Cerebellar nuclear complex (tissue), 1 donor: Measurements from ENCODE around the gene CPLANE1.

Experiments used
- DNase-seq, 2 experiments: peaks; one replicate each; lab custom pipeline; 2025; lab: John Stamatoyannopoulos, UW

The CPLANE1 gene

GRCh38 chr5:37064442-37064841 is 184.7 kb downstream of the CPLANE1 start:
- DNase-seq, result no peak

GRCh38 chr5:37063739-37064138 is 185.4 kb downstream of the CPLANE1 start:
- DNase-seq, result no peak

- DNase-seq, result no peak
These were observed 189.1 kb downstream of the CPLANE1 start for GRCh38 chr5:37060030-37060429.

DNA sequence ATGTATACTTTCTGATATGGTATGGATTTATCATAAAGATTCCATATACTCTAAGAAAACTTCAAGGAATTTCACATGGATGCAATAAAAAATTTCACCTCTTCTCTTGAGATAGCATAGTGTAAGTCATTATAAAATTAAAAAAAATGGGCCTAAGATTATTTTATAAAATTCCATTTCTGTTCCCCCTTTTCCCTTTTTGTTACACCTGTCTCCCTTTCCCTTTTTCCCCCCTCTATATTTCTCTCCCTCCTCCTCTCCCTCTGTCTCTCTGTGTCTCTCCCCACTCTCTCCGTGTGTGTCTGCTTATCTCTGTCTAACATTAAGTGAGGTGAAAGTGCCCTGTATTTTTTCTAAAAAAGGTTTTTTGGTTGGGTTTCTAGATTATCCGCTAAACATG is 192.4 kb downstream of the CPLANE1 start:
- no peak for DNase-seq
